ENCODE data around the gene CXorf58. TPM values are rescaled to one million over a fixed set of nuclear protein-coding genes. Genes with fewer than 3 reads are reported as not detected.
"Not testable (repeated sequence)": the region's sequence is repeated elsewhere in the genome, so short reads cannot be mapped to it uniquely, and the experiment has no call there.

The CXorf58 gene
- total and polyA plus RNA-seq, 9 of the 15 experiments (the other 6 are each of a cell fraction or from before 2014, with no cell fraction given) = 0.10 to 0.27 (median 0.16) TPM; not detected in 3

- not testable (repeated sequence) for FAIRE-seq, ATAC-seq
- CTCF ChIA-PET (ENCODE audit: low intra/inter-chr PET ratio) = interaction anchor here (0.5 kb wide), 1 partner anchor 97 kb away, joined by 5 read pairs; no protein-coding TSS in a partner anchor
These were observed 57.8 kb downstream of the CXorf58 start for GRCh38 chrX:23965630-23966029.

GRCh38 chrX:23978491-23978890 is 70.7 kb downstream of the CXorf58 start:
- Histone ChIP-seq H4K20me1 (replicated peaks; ENCODE audit: control insufficient read depth, insufficient read depth, low read length) (no peaks in the 10 kb centered on the region), H3K4me3 (no peak overlapping the region), H3K9me1 (ENCODE audit: control insufficient read depth, insufficient read depth, low read length) (no peaks in the 10 kb centered on the region), H3K9me3 (replicated peaks; ENCODE audit: control insufficient read depth, insufficient read depth, low read depth, low read length) (no peaks in the 10 kb centered on the region), H3K27me3 (ENCODE audit: control insufficient read depth in 2 of 2, insufficient read depth in 2 of 2, low read length in 2 of 2) (no peaks in the 10 kb centered on the region), H2AFZ (ENCODE audit: low read depth, low read length) (no peak overlapping the region), H3K4me1 (replicated peaks in 1 of 2; ENCODE audit: control insufficient read depth in 2 of 2, insufficient read depth in 2 of 2, low read length in 2 of 2) (peaks cover 0 to 3% of the 10 kb centered on the region in 2 experiments; a peak in 2 of 5 replicates), H3K4me2 (ENCODE audit: insufficient read depth, low read length) (no peak overlapping the region), H3K27ac (ENCODE audit: extremely low read depth, low read depth, low read length) (no peak overlapping the region), H3K79me2 (ENCODE audit: control insufficient read depth, insufficient read depth, low read length) (no peaks in the 10 kb centered on the region), H3K9ac (ENCODE audit: insufficient read depth in 1 of 2, low read depth in 2 of 2, low read length in 2 of 2) (no peak overlapping the region), H3K36me3 (ENCODE audit: control insufficient read depth, insufficient read depth, low read length) (peaks cover 7% of the 10 kb centered on the region; the same call in 1 of the 3 replicates)
- DNase-seq (ENCODE audit: extremely low read depth in 1 of 4, low spot score in 3 of 4) (no peak), ATAC-seq (no peak), FAIRE-seq (no peak)
- in situ Hi-C loops (cut with MboI) (no loop called here), intact Hi-C loops (cut with micrococcal nuclease) (no loop called here)
- BruUV-seq (replicated peaks) = no TSS peak
- POLR2A ChIA-PET = no interaction called here
- 82% methylated on average over 4 of the region's 4 CpGs for WGBS (ENCODE audit: insufficient coverage, low coverage, missing lambda C conversion rate)
- CTCF ChIA-PET (ENCODE audit: low intra/inter-chr PET ratio) = no interaction called here
- TF ChIP-seq PCBP2 (IDR thresholded peaks at IDR 0.05; ENCODE audit: low read depth, low read length, poor library complexity, severe bottlenecking) (no peak), ZNF436 (CRISPR knock-in tag; IDR thresholded peaks at IDR 0.05) (no peak), ZNF644 (tag; IDR thresholded peaks at IDR 0.05; ENCODE audit: low read depth) (no peak), LARP7 (IDR thresholded peaks at IDR 0.05) (no peak), ZZZ3 (IDR thresholded peaks at IDR 0.05) (no peak), ETV5 (CRISPR knock-in tag; IDR thresholded peaks at IDR 0.05; ENCODE audit: low read depth) (no peak), PTRF (tag; IDR thresholded peaks at IDR 0.05) (no peak), HDGF (IDR thresholded peaks at IDR 0.05) (no peak), ARID1B (IDR thresholded peaks at IDR 0.05) (no peak), ZNF583 (CRISPR knock-in tag; IDR thresholded peaks at IDR 0.05) (no peak), MTA3 (IDR thresholded peaks at IDR 0.05; ENCODE audit: borderline replicate concordance) (no peak), ZEB2 (IDR thresholded peaks at IDR 0.05) (no peak), POLR2AphosphoS5 (IDR thresholded peaks at IDR 0.05; ENCODE audit: control insufficient read depth, insufficient read depth, low read depth, low read length) (no peak), HOMEZ (CRISPR knock-in tag; IDR thresholded peaks at IDR 0.05) (no peak), CSDE1 (IDR thresholded peaks at IDR 0.05) (no peak), IRF2 (CRISPR knock-in tag; IDR thresholded peaks at IDR 0.05) (no peak)
- TF ChIP-seq, protein P1, sequence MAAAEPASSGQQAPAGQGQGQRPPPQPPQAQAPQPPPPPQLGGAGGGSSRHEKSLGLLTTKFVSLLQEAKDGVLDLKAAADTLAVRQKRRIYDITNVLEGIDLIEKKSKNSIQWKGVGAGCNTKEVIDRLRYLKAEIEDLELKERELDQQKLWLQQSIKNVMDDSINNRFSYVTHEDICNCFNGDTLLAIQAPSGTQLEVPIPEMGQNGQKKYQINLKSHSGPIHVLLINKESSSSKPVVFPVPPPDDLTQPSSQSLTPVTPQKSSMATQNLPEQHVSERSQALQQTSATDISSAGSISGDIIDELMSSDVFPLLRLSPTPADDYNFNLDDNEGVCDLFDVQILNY (CRISPR knock-in tag; IDR thresholded peaks at IDR 0.05) = no peak

More at GRCh38 chrX:23965630-23966029, 57.8 kb downstream of the CXorf58 start:
- POLR2A ChIA-PET; H3K4me2 ChIP-seq (ENCODE audit: insufficient read depth, low read length); intact Hi-C loops (cut with micrococcal nuclease); H3K4me3 ChIP-seq; H3K9ac ChIP-seq (ENCODE audit: insufficient read depth in 1 of 2, low read depth in 2 of 2, low read length in 2 of 2); H4K20me1 ChIP-seq (replicated peaks; ENCODE audit: control insufficient read depth, insufficient read depth, low read length); DNase-seq (ENCODE audit: extremely low read depth in 1 of 4, low spot score in 3 of 4); H3K27ac ChIP-seq (ENCODE audit: extremely low read depth, low read depth, low read length); in situ Hi-C loops (cut with MboI); H3K9me3 ChIP-seq (replicated peaks; ENCODE audit: control insufficient read depth, insufficient read depth, low read depth, low read length); BruUV-seq (replicated peaks); H3K9me1 ChIP-seq (ENCODE audit: control insufficient read depth, insufficient read depth, low read length); H2AFZ ChIP-seq (ENCODE audit: low read depth, low read length); H3K4me1 ChIP-seq (replicated peaks in 1 of 2; ENCODE audit: control insufficient read depth in 2 of 2, insufficient read depth in 2 of 2, low read length in 2 of 2); H3K79me2 ChIP-seq (ENCODE audit: control insufficient read depth, insufficient read depth, low read length); H3K27me3 ChIP-seq (ENCODE audit: control insufficient read depth in 2 of 2, insufficient read depth in 2 of 2, low read length in 2 of 2); H3K36me3 ChIP-seq (ENCODE audit: control insufficient read depth, insufficient read depth, low read length): not testable (repeated sequence)
- 67% methylated on average over 8 of the region's 8 CpGs for WGBS (ENCODE audit: insufficient coverage, low coverage, missing lambda C conversion rate)
